Measurements from ENCODE around the gene NEK8.

NEK8 gene

DNA sequence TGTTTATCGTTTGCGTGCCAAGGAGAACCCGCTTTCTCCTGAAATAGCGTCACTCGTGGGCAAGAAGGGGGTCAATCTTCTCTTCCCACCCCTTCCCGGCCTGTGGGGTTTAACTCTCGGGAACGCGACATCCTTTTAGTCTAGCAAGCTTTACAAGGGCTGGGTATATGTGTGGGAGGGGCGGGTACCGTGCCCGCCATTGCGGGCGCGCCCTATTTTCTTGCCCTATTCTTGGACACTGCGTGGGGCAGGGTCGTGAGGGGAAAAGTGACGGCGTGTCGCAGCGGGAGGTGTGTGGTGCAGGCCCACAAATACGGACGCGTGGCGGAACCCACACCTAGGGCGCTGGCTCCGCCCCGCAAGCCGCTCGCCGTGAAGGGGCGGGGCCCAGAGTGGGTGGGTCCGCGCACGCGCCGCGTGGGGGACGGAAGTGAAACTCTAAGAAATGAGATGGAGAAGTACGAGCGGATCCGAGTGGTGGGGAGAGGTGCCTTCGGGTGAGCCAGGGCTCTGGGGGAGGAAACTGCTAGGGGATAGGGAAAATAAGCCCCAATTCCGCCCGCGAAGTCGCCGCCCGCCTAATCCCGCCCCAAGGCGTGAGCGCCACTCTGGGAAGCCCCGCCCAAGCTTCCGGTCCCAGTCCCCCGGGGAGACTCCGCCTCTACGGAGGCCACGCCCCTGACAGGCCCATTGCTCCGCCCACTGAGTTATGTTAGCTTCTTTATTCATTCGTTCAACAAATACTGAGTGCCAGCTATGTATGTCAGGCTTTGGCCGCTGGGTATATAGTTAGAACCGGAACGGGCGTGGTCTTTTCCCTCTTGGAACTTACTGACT is at the start of gene NEK8:
TSS of gene NEK8 (plus strand) at position 425 of the 837 bp plus-strand sequence. CDS start at position 451, 26 bp downstream.
- DNase-seq: peak; percentile 83 to 99 (median 94)
- intact Hi-C loops (cut with DNase I): loop anchor here (1.0 to 5.0 kb wide), 2 partner anchors 15 to 184 kb away; no protein-coding TSS in a partner anchor

DNA sequence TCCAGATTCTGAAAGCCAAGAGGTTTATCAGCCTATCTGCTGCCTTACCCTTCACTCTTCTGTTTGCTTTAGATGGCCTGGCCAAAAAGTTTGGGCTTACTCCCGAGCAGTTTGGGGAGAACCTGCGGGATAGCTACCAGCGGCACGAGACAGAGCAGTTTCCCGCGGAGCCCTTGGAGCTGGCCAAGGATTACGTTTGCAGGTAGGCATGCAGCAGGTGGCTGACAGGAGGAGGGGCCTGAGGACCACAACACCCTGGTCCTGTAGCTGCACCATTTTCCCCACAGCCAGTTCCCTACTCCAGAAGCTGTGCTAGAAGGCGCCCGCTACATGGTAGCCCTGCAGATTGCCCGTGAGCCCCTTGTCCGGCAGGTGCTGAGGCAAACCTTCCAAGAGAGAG is 45.9 kb upstream of the NEK8 start:
- intact Hi-C loops (cut with DNase I): no loop called here
- DNase-seq: peak in 2 of 10 donors; percentile 31 to 76

DNA sequence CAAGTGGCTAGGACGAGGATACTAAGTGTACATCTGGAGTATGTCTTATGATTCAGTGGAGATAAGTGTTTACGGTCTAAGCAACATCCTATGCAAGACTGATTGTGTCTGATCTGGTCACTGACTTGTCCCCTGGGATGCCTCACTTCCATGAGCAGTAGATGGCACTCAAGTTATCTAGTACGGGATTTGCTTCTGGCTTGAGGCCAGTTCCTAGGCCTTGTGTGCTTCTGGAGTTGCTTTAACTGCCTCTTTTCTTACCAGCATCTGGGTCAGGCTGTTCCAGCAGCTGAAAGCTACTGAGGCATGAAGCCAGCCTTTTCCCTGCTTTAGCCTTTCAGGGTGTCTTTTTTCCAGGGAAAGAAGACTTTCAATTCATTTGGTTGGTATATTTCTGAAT is 43.6 kb upstream of the NEK8 start:
- DNase-seq: peak; percentile 50 to 93 (median 75)
- intact Hi-C loops (cut with DNase I): no loop called here

DNA sequence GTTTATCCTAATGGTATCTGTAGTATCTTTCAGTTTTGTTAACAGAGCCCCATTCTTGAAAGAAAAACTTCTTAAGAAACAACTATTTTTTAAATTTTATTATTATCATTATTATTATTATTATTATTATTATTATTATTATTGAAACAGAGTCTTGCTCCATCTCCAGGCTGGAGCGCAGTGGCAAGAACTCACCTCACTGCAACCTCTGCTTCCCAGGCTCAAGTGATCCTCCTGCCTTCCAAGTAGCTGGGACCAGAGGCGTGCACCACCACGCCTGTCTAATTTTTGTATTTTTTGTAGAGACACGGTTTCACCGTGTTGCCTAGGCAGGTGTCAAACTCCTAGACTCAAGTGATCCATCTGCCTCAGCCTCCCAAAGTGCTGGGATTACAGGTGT is 43.2 kb upstream of the NEK8 start:
- DNase-seq: peak in 1 of 10 donors; percentile 62
- intact Hi-C loops (cut with DNase I): no loop called here

DNA sequence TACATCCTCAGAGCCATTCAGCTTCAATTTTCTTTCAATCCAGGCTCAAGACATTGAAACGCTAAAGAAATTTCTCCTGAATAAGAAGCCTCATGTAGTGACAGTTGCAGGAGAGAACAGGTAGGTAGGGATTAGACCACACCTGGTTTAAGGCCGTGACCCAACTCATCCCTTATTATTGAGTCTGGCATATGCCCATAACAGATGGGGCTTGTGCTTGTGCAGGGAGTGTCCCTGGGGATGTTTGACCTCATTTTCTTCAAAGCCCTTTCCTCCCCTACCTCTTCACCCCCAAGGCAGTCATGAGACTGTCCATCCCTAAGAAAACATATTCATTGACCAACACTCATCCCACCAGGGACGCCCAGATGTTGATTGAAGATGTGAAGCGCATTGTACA is 42.3 kb upstream of the NEK8 start:
- DNase-seq: no peak
- intact Hi-C loops (cut with DNase I): no loop called here

DNA sequence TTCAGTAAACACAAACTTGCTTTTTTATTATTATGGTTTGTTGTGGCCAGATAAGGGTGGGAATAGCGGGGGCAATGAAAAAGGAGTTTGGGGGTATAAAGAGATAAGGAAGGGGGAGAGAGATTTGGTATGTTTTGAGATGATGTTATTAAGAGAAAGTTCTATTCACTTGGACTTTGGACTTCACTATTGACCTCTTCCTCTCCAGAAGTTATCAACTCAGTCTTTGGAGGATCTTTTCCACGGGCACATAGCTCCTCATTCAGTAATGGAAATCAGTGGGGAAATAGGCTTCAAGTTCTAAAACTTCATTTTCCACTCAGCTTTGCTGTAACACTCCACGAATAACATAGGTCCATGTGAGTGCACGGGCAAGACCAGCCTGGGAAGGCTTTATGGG is 40.1 kb upstream of the NEK8 start:
- intact Hi-C loops (cut with DNase I): no loop called here
- no peak for DNase-seq

DNA sequence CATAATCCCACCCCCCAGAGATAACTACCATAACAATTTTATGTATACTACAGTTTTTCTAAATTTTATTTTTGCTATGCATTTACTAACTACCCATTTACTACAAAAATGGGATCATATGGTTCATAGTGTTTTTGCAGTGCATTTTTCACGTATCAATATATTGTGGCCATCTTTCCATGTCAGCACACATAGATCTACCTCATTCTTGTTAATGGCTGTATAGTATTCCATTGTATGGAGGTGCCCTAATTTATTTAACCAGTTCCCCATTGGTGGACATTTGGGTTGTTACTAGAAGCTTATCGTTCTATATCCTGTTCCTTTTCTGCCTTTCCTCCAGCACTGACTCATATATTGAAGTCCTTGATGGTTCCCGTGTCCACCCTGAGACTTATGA is 39.6 kb upstream of the NEK8 start:
- intact Hi-C loops (cut with DNase I): no loop called here
- no peak for DNase-seq

DNA sequence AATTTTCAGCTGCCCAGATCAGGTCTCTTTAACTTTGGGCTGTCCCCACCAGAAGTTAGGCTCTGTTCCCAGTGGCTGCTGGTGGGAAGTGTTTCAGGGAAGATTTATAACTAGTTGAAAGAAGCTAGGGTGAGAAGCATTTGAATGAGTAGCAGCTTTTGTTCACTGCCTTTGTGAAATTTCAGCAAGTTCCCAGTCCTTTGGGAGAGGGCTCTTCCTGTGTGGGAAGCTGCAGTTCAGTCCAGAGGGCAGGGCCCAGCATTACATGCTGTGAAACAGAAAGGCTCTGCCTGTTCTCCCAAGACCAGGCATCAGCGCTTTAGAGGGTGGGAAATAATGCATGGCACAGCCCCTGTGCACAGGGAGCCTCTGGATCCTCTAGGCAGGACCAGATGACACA is 34.7 kb upstream of the NEK8 start:
- peak in 2 of 10 donors; percentile 6 to 71 for DNase-seq

DNA sequence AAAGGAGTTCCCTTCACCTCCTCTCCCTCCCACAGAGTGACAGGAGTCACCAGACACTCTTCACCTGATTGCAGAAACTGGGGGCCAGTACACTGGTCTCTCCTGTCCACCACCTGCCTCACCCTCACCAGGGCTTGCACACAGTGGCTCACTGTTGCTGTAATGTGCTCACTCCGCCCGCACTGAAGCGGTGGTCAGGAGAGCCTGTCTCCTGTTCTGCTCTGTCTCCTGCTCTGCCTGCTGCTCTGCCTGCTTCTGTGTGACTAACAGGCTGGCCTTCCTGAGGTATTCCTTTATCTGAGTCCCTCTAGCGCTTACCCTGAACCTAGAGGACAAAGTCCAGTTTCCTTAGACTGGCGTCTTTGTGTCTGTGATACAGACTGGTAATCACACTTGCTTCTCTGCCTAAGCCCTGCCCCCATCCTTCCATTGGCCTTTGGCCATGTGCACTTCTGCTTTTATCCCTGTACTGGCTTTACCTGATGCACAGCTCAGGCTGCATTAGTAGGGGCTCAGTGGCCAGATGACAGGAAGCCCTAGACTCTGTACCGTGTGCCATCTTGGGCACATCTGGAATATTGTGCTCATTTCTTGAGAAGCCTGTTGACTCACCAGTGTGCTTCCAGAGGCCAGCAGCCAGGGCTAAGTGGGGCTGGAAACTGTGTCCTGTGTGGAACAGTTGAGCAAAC is 30.2 kb upstream of the NEK8 start:
- intact Hi-C loops (cut with DNase I): no loop called here
- peak in 1 of 10 donors; percentile 52 for DNase-seq

More for the DNA sequence above, 34.7 kb upstream of the NEK8 start:
- intact Hi-C loops (cut with DNase I): no loop called here

DNA sequence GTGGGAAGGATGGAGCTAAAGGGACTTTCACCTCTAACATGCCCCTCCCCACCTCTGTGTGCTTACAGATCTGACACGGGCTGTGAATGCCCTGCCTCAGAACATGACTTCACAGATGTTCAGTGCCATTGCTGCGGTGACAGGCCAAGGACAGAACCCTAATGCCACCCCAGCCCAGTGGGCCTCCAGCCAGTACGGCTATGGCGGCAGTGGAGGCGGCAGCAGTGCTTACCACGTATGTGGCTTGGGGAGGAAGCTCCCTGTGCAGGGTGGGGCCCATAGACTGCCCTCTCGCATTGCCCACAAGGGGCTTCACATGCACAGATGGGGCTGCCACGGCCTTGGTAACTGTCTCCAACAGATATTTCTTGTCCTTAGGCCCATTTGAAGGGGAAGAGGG is 28.3 kb upstream of the NEK8 start:
- intact Hi-C loops (cut with DNase I): no loop called here
- DNase-seq: peak in 1 of 10 donors; percentile 55

DNA sequence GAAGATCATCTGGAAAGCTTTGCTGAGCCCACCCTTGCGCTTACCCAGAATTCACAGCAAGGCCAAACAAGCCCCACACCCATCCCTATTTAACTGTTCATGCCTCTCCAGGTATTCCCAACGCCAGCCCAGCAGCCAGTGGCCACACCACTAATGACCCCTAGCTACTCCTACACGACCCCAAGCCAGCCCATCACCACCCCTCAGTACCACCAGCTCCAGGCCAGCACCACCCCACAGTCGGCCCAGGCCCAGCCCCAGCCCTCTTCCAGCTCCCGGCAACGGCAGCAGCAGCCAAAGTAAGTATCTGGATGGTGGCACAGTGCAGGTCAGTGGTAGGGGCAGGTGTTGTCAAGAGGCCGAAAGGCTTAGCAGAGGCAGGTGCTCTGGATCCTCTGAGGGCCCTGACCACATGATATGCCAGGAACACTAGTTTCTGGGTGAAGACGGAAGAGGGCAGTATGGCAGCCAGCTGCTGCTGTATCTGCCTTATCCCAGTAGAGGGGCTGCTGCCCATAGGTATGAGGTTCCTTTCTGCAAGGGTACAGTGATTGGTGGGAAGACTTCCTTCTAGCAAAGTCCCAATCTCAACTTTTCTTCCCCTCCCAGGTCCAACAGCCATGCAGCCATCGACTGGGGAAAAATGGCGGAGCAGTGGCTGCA is 27.6 kb upstream of the NEK8 start:
- peak in 1 of 10 donors; percentile 74 for DNase-seq
- intact Hi-C loops (cut with DNase I): no loop called here

DNA sequence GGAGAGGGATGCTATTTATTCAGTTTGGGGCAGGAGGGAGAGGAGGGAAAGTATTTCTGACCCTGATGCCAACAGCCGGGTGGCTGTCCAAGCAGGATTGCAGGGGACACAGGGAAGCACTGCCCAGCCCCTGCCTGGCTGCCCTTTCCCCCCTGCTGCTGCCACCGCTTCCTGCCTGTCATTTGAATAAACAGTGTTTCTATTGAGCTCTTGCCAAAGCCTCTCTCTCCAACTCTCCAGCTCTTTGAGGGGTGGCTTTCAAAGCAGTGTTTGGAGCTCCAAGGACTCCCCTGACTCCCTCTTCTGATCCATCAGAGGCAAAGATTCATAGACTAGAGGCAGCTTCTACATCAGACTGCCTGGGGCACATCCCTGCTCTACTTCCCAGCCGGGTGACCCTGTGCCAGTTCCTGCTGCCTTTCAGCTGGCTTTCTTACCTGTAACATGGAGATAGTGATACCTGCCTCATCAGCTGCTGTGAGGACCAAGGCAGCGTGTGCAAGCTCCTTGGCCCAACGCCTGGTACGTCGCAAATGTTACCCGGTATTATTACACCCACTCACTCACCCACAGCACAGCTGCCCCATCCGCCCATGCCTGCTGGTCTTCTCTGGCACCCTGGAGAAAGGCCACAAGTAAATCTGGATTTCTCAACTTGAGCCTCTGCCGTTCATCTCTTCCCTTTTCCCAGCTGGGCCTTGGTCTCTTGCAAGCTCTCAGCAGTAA is 26.4 kb upstream of the NEK8 start:
- intact Hi-C loops (cut with DNase I): no loop called here
- DNase-seq: peak; percentile 43 to 94 (median 62)

DNA sequence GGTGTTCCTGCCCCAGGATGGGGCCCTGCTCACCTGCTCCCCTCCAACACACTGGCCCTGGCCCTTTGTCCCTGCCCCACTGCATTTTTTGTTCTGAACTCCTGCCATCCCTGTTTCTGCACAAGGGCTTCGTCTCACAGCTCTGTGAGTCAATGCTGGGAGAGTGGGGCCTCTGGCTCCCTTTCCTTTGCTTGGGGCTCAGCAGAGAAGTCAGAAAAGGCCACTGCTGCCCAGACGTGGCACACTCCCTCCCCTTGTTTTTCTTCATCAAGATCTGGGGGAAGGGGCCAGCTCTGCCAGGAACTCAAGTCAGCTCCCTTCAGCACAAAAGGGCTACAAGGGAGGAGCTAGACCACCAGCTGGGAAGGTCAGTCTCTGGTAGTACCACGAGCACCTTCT is 25.8 kb upstream of the NEK8 start:
- intact Hi-C loops (cut with DNase I): no loop called here
- peak in 2 of 10 donors; percentile 39 to 89 for DNase-seq

DNA sequence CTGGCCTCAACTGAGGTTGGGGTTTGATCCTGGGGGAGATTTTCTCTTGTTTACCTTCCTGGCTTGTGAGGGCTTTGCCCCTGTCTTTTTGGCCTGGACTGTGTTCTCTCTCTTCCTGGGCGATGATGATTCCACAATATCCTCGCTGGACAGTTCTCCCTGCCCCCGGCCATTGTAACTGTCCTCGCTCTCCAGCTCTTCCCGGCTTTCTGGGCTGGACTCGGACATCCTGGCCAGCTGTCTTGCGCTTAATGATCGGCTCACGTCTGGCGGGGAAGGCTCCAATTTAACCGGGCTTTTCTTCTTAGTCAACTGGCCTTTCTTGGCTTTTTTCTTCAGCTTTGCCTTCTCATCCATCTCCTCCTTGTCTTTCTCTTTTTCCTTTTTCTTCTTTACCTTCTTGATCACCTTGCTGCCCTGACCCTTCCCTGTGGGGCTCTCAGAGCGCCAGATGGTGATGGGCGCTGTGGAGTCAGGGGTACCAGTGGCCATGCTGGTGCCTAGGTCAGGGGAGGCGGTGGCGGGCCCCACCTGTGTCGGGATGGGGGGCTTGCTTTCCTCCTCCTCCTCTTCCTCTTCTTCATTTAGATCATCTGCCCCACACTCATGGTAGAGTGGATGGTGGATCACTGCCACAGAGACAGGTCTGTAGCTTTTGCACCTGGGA is 24.9 kb upstream of the NEK8 start:
- intact Hi-C loops (cut with DNase I): no loop called here
- peak in 1 of 10 donors; percentile 78 for DNase-seq

DNA sequence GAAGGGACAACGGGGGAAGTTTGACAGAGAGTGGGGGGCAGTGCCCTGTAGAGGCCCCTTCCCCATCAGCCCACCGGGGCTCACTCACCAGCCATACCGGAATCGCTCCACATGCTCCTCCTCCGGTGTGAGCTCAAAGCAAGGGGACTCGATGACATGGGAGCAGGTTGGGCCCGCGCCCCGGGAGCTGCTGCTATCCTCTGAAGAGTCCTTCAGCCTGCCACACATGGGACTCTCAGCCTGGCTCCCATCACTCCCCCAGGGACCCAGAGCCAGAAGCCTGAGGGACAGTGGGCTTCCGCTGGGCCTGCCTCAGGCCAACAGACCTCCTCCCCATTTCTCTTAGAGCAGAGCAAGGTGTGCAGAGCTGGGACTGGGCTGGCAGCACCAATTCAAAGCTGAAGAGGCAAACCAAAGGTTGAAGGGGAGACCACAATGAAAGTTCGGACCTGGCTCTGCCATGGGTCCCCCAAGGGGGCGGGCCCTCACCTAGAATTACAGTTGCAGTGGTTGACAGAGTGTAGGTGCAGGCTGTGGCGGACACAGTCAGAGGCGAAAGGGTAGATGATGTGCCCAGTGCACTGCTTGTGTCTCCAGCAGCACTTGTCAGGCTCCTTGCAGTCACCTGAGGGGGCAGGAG is 24.2 kb upstream of the NEK8 start:
- intact Hi-C loops (cut with DNase I): no loop called here
- peak in 1 of 10 donors; percentile 81 for DNase-seq

DNA sequence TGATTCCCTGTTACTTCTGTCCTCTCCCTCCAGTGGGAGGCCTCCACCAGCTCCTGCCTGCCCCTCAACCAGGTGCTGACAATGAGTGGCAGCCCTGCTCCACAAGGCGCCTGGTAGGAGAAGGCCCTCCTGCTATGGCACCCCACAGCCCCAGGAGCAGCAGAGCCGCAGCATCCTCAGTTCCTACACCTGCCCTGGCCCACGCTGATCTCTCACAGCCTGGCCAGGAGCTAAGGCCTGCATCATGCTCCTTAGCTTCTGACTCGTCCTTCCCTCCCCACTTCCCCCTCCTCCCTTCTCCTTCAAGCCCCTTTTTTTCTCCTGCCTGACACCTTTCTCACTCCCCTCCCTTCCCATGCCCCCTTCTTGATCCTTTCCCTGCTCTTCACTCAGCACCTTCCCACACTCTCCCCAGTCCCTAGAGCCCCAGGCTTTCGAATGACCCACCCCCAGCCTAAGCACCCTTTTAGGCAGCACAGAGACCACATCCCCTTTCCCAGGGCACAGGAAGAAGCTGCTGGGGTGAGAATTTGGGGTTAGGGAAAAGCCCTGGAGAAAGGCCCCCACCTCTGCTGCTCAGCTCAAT is 23.4 kb upstream of the NEK8 start:
- intact Hi-C loops (cut with DNase I): no loop called here
- DNase-seq: peak in 1 of 10 donors; percentile 40

DNA sequence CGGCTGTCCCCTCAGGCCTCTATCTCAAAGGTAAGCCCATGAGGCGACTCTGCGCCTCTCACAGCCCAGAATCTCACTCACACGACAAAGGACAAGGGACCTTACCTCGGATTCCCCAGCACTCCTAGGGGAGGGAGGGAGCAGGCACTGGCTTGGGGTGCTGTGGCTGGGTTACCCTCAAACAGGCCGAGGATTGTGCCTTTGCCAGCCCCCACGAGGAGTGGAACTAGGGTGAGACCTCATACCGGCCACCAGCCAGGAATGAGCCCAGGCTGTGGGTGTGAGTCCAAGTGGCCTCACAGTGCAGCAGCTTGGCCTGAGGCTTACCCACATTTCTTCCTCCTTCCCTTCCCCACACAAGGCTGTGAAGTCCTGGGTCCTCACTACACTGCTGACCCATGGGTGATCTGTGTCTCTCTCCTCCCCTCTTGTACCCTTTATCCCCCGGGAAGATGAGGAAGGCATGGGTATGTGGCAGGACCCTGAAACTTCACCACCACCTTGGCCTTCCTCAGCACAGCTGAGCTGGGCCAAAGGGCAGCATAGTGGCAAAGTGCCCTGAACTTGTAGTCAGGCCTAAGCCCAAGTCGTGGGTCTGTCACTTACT is 22.8 kb upstream of the NEK8 start:
- peak in 1 of 10 donors; percentile 62 for DNase-seq
- intact Hi-C loops (cut with DNase I): no loop called here

DNA sequence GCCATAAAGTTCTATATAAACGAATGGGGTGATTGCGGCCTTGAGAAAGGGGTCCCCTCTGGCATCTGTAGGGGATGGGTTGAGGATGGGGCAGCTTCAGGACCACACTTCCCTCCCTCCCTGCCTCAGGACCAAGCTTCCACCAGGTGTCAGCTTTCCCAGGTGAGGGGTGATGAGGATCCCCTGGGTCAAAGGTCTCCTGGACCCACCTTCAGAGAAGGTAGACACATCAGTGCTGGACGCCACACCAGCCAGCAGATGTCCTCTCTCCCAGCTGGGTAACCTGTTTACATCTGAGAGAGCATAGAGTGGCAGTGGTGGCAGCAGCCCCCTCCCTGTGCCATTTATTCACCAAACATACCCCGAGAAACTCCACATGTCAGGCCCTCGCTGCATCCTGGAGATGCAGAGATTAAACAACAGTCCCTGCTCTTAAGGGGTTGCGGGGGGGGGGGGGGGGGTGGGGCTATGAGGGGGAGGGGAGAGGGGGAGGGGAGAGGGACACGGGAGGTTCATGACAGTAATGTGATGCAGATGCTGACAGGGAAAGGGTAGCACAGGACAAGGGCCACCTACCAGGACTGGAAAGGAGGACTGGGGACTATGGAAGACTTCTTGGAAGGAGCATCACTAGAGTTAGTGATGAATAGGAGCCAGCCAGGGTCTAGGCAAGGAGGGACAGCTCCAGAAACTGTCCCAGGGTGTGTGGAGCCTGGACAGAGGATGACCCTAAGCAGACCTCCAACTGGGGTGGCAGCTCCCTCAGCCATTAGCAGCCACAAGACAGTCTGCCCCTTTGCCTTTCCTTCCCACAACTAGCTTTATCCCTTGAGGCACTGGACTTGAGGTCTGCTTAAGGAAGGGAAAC is 21.9 kb upstream of the NEK8 start:
- intact Hi-C loops (cut with DNase I): no loop called here
- peak in 2 of 10 donors; percentile 13 to 42 for DNase-seq

Data from posterior cingulate gyrus (tissue), 11 donors.